ENCODE measurements around the gene TNIP2. TPM values are rescaled to one million over a fixed set of nuclear protein-coding genes. Genes with fewer than 3 reads are reported as not detected.
A peak's percentile ranks its signal among the peaks of the same experiment; 100 is the strongest.

Gene TNIP2
- total and polyA plus RNA-seq, 2 of the 13 experiments (the other 11 are each of a cell fraction or from before 2014, with no cell fraction given): 25.6 to 38.0 TPM

- DNase-seq (ENCODE audit: low spot score) (no peak), FAIRE-seq (no peak), ATAC-seq (no peak)
- Histone ChIP-seq H3K4me3 (replicated peaks in 1 of 3; ENCODE audit: insufficient read depth in 1 of 3, low read depth in 2 of 3, low read length in 3 of 3) (no peak overlapping the region), H3K36me3 (replicated peaks in 1 of 2; ENCODE audit: control insufficient read depth in 1 of 2, insufficient read depth in 2 of 2, low read length in 2 of 2) (peaks cover 3 to 14% of the 10 kb centered on the region in 2 experiments; a peak in 3 of 5 replicates), H3K27me3 (ENCODE audit: control insufficient read depth in 1 of 2, insufficient read depth in 2 of 2, low read length in 2 of 2) (no peaks in the 10 kb centered on the region), H3K4me1 (ENCODE audit: insufficient read depth, low read length) (peaks cover 77% of the 10 kb centered on the region), H3K79me2 (ENCODE audit: insufficient read depth, low read length) (peaks cover 60% of the 10 kb centered on the region), H2AFZ (ENCODE audit: low read length) (no peak overlapping the region), H3K4me2 (ENCODE audit: low read depth, low read length) (peak overlapping the region; percentile 95), H3K27ac (ENCODE audit: extremely low read length, insufficient read depth, low read length) (no peak overlapping the region), H3K9me3 (ENCODE audit: low read length) (no peaks in the 10 kb centered on the region), H3K9ac (ENCODE audit: insufficient read depth, low read depth, low read length) (peak overlapping the region; percentile 79), H4K20me1 (ENCODE audit: insufficient read depth, low read length) (no peaks in the 10 kb centered on the region)
- intact Hi-C loops (cut with micrococcal nuclease; ENCODE audit: unreplicated experiment) (no loop called here), in situ Hi-C loops (cut with HindIII; ENCODE audit: extremely low pct_ligation_motif_present, low pct_unique_long_range_greater_than_20kb) (no loop called here)
- ChIA-PET POLR2A (interaction anchor here (1.6 to 2.7 kb wide), 2 partner anchors 8 to 39 kb away, joined by 5 to 65 read pairs; partner anchors contain the start of gene SH3BP2), CTCF (ENCODE audit: low intra/inter-chr PET ratio, low total read pairs) (no interaction called here)
- WGBS (ENCODE audit: low lambda C conversion rate): 78% methylated on average over 9 of the region's 14 CpGs
- no TSS peak for BruUV-seq (replicated peaks)
- no peak for TF ChIP-seq TCF12 (IDR thresholded peaks at IDR 0.05)
- no peak for TF ChIP-seq TCF12 (CRISPR knock-in tag; IDR thresholded peaks at IDR 0.05)
- TF ChIP-seq, protein P1, sequence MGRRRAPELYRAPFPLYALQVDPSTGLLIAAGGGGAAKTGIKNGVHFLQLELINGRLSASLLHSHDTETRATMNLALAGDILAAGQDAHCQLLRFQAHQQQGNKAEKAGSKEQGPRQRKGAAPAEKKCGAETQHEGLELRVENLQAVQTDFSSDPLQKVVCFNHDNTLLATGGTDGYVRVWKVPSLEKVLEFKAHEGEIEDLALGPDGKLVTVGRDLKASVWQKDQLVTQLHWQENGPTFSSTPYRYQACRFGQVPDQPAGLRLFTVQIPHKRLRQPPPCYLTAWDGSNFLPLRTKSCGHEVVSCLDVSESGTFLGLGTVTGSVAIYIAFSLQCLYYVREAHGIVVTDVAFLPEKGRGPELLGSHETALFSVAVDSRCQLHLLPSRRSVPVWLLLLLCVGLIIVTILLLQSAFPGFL (CRISPR knock-in tag; IDR thresholded peaks at IDR 0.05): no peak
- TF ChIP-seq, protein P2, sequence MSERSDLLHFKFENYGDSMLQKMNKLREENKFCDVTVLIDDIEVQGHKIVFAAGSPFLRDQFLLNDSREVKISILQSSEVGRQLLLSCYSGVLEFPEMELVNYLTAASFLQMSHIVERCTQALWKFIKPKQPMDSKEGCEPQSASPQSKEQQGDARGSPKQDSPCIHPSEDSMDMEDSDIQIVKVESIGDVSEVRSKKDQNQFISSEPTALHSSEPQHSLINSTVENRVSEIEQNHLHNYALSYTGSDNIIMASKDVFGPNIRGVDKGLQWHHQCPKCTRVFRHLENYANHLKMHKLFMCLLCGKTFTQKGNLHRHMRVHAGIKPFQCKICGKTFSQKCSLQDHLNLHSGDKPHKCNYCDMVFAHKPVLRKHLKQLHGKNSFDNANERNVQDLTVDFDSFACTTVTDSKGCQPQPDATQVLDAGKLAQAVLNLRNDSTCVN (CRISPR knock-in tag; IDR thresholded peaks at IDR 0.05; ENCODE audit: borderline replicate concordance): no peak
- TF ChIP-seq SMAD3 (CRISPR knock-in tag; IDR thresholded peaks at IDR 0.05): no peak
- TF ChIP-seq TARDBP (CRISPR knock-in tag; IDR thresholded peaks at IDR 0.05): no peak
- no peak for TF ChIP-seq MTF2 (CRISPR knock-in tag; IDR thresholded peaks at IDR 0.05; ENCODE audit: borderline replicate concordance)
- no peak for TF ChIP-seq JDP2 (CRISPR knock-in tag; IDR thresholded peaks at IDR 0.05; ENCODE audit: borderline replicate concordance)
- TF ChIP-seq ELK4 (CRISPR knock-in tag; IDR thresholded peaks at IDR 0.05; ENCODE audit: borderline replicate concordance): no peak
- TF ChIP-seq GLMP (CRISPR knock-in tag; IDR thresholded peaks at IDR 0.05; ENCODE audit: borderline replicate concordance): no peak
Observed at GRCh38 chr4:2799224-2799911, 43.2 kb upstream of the TNIP2 start.
